Keratinocyte (primary cell): Measurements from ENCODE around the gene GP5. TPM values are rescaled to one million over a fixed set of nuclear protein-coding genes. Genes with fewer than 3 reads are reported as not detected.

Source experiments
- DNase-seq: peaks from one replicate; pipeline ENCODE4 v3.0.0-alpha.2; 2011; ENCODE audit warnings: low read depth, missing footprints, low spot score
- FAIRE-seq: peaks from 2 replicates; lab custom pipeline; 2011; peaks lifted over from hg19 to GRCh38; lab: Jason Lieb, UNC
- H2AFZ ChIP-seq: 2 replicates; pipeline ENCODE4 v1.6.0; 2012; ENCODE audit warnings: low read length, control low read depth, inconsistent platforms; ENCODE audit not compliant: control insufficient read depth
- H3K27ac ChIP-seq: 2 replicates; pipeline ENCODE4 v1.5.1; 2011; ENCODE audit warnings: low read length; ENCODE audit not compliant: control insufficient read depth, insufficient read depth
- H3K27me3 ChIP-seq: 3 replicates; pipeline ENCODE4 v1.6.0; 2011; ENCODE audit warnings: low read length; ENCODE audit not compliant: control insufficient read depth, insufficient read depth; ENCODE audit errors: extremely low read depth
- H3K36me3 ChIP-seq, 2 experiments: 2 replicates in 1 of 2; 3 replicates in 1 of 2; pipeline ENCODE4 v1.5.1; 2011; ENCODE audit warnings: low read length in 2 of 2, mild to moderate bottlenecking in 1 of 2; ENCODE audit not compliant: control insufficient read depth in 2 of 2, insufficient read depth in 2 of 2; ENCODE audit errors: extremely low read depth in 1 of 2
- H3K4me1 ChIP-seq: 3 replicates; pipeline ENCODE4 v1.5.1; 2011; ENCODE audit warnings: low read length; ENCODE audit not compliant: control insufficient read depth, insufficient read depth; ENCODE audit errors: extremely low read depth
- H3K4me2 ChIP-seq: 3 replicates; pipeline ENCODE4 v1.6.0; 2011; ENCODE audit warnings: low read depth, low read length; ENCODE audit not compliant: control insufficient read depth, insufficient read depth; ENCODE audit errors: extremely low read depth
- H3K4me3 ChIP-seq, 3 experiments: fragments of 200-600 bp in 1 of 3; sonication (generic) in 1 of 3; 2 replicates in 2 of 3; 3 replicates in 1 of 3; pipeline ENCODE4 v1.5.1; 2011 to 2016; ENCODE audit warnings: low read length in 3 of 3, mild to moderate bottlenecking in 3 of 3, control low read depth in 2 of 3, inconsistent platforms in 1 of 3, low read depth in 1 of 3, mixed read lengths in 1 of 3, mixed run types in 1 of 3, moderate library complexity in 1 of 3; ENCODE audit not compliant: control insufficient read depth in 2 of 3, insufficient read depth in 2 of 3; ENCODE audit errors: extremely low read depth in 1 of 3
- H3K79me2 ChIP-seq: 2 replicates; pipeline ENCODE4 v1.6.0; 2012; ENCODE audit warnings: low read length; ENCODE audit not compliant: control insufficient read depth, insufficient read depth
- H3K9ac ChIP-seq: 3 replicates; pipeline ENCODE4 v1.6.0; 2011; ENCODE audit warnings: low read length; ENCODE audit not compliant: control insufficient read depth, insufficient read depth; ENCODE audit errors: extremely low read depth
- H3K9me1 ChIP-seq: 3 replicates; pipeline ENCODE4 v1.6.0; 2011; ENCODE audit warnings: low read length; ENCODE audit not compliant: control insufficient read depth, insufficient read depth; ENCODE audit errors: extremely low read depth
- H3K9me3 ChIP-seq: 2 replicates; pipeline ENCODE4 v1.5.1; 2012; ENCODE audit warnings: low read depth, low read length; ENCODE audit not compliant: control insufficient read depth
- H4K20me1 ChIP-seq: 3 replicates; pipeline ENCODE4 v1.6.0; 2011; ENCODE audit warnings: low read length; ENCODE audit not compliant: control insufficient read depth, insufficient read depth; ENCODE audit errors: extremely low read depth
- CTCF ChIP-seq, 3 experiments: IDR thresholded peaks in 1 of 3; conservative IDR thresholded peaks in 1 of 3; optimal IDR thresholded peaks in 1 of 3; 2 replicates in 2 of 3; 3 replicates in 1 of 3; pipeline versions ENCODE3 to v1.5.1; 2011; ENCODE audit warnings: low read length in 3 of 3, mild to moderate bottlenecking in 3 of 3, moderate library complexity in 2 of 3, control low read depth in 1 of 3, inconsistent platforms in 1 of 3; ENCODE audit not compliant: insufficient read depth in 2 of 3; ENCODE audit errors: extremely low read depth in 1 of 3
- EZH2 ChIP-seq: IDR thresholded peaks from one replicate; pipeline ENCODE4 v1.6.1; 2012; ENCODE audit warnings: inconsistent platforms, mild to moderate bottlenecking, low read length, moderate library complexity
- dilution Hi-C: fragments of 300-500 bp; cut with MboI; formaldehyde crosslinking; loops from one replicate; pipeline ENCODE4 v1.7.0; 2020; ENCODE audit warnings: low sequenced_read_pairs; ENCODE audit not compliant: extremely low pct_ligation_motif_present
- polyA plus RNA-seq, 5 experiments: library from polyadenylated mRNA; depleted of rRNA in 3 of 5; stranded (reverse) in 3 of 5; stranded (forward) in 1 of 5; unstranded in 1 of 5; fragments of >200 nt; gene quantifications; 1 replicate in 1 of 5; 2 replicates in 3 of 5; 3 replicates in 1 of 5; pipeline versions ENCODE4 v1.2.1 to v1.2.3, GENCODE V29; 2011 to 2012; ENCODE audit warnings: missing spikeins in 2 of 5, low read depth in 1 of 5, low replicate concordance in 1 of 5

Gene GP5
- polyA plus RNA-seq, 1 donor (not counting 4 experiments of a cell fraction or from before 2014, with no cell fraction given): 0.04 TPM

DNA sequence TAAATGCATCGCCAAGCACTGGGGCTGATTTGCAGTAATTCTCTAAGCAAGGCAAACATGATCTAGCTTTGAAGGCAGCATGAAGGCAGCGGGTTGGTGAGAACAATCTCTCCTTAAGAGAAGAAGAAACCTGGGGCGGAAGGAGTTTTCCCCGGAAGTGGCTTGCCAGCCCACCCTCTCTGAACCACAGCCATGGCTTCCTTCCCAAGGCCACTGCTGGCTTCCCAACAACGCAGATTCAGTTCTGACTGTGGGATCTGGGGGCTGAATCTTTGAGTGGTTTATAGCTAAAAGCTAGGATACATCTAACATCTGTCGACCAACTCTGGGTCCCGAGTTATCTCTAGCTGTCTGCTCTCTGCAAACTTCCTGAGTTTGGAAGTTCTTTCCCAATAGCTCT, 43.7 kb downstream of the GP5 start:
- no peaks in the 10 kb centered on the region for H3K36me3 ChIP-seq
- no peaks in the 10 kb centered on the region for H3K4me1 ChIP-seq
- no peaks in the 10 kb centered on the region for H3K9me1 ChIP-seq
- no peaks in the 10 kb centered on the region for H3K9me3 ChIP-seq
- no peak for FAIRE-seq
- no peak for DNase-seq
- H3K4me3 ChIP-seq: no peak overlapping the region
- H3K4me2 ChIP-seq: no peak overlapping the region
- TF ChIP-seq CTCF (optimal IDR thresholded peaks at IDR 0.05 in 1 of 3, IDR thresholded peaks at IDR 0.05 in 1 of 3, conservative IDR thresholded peaks at IDR 0.05 in 1 of 3; ENCODE audit: extremely low read depth in 1 of 3, insufficient read depth in 2 of 3, low read length in 3 of 3) (no peak), EZH2 (no peak)
- H3K27ac ChIP-seq: no peak overlapping the region
- no peak overlapping the region for H3K9ac ChIP-seq
- no peaks in the 10 kb centered on the region for H4K20me1 ChIP-seq
- H2AFZ ChIP-seq: no peak overlapping the region
- no peaks in the 10 kb centered on the region for H3K79me2 ChIP-seq
- dilution Hi-C loops: no loop called here
- H3K27me3 ChIP-seq: peaks cover 19% of the 10 kb centered on the region

- Histone ChIP-seq H3K27me3 (peaks cover 16% of the 10 kb centered on the region), H4K20me1 (no peaks in the 10 kb centered on the region), H3K9me1 (no peaks in the 10 kb centered on the region), H3K79me2 (no peaks in the 10 kb centered on the region), H3K9me3 (no peaks in the 10 kb centered on the region), H3K36me3 (no peaks in the 10 kb centered on the region), H3K27ac (no peak overlapping the region), H3K9ac (no peak overlapping the region), H2AFZ (no peak overlapping the region), H3K4me2 (no peak overlapping the region), H3K4me1 (no peaks in the 10 kb centered on the region), H3K4me3 (no peak overlapping the region)
- DNase-seq (no peak), FAIRE-seq (no peak)
- dilution Hi-C loops: no loop called here
- TF ChIP-seq EZH2 (no peak), CTCF (optimal IDR thresholded peaks at IDR 0.05 in 1 of 3, IDR thresholded peaks at IDR 0.05 in 1 of 3, conservative IDR thresholded peaks at IDR 0.05 in 1 of 3; ENCODE audit: extremely low read depth in 1 of 3, insufficient read depth in 2 of 3, low read length in 3 of 3) (no peak)
These were observed 44.8 kb downstream of the GP5 start for GRCh38 chr3:194354315-194354714.
